ENCODE data around the gene FGF8. TPM values are rescaled to one million over a fixed set of nuclear protein-coding genes. Genes with fewer than 3 reads are reported as not detected.

Gene FGF8
- total and polyA plus RNA-seq, 2 of the 8 experiments (the other 6 are each of a cell fraction or from before 2014, with no cell fraction given): 1.1 to 3.9 TPM

- TF ChIP-seq SIRT6 (IDR thresholded peaks at IDR 0.05; ENCODE audit: low read length) (no peak), JUN (IDR thresholded peaks at IDR 0.05; ENCODE audit: low read depth, low read length) (no peak), SP1 (IDR thresholded peaks at IDR 0.05; ENCODE audit: low read depth, low read length) (no peak), GABPA (IDR thresholded peaks at IDR 0.05; ENCODE audit: borderline replicate concordance, insufficient read depth, low read length) (no peak), SP4 (IDR thresholded peaks at IDR 0.05; ENCODE audit: low read length) (0 out of 2 replicates have a peak, but pooled peaks have one; percentile 27), SIN3A (conservative IDR thresholded peaks at IDR 0.05 in 1 of 2, IDR thresholded peaks at IDR 0.05 in 1 of 2; ENCODE audit: low read depth in 1 of 2, low read length in 2 of 2) (peak in 1 of 2 experiments; percentile 57; a peak in 2 of 4 replicates), MAX (IDR thresholded peaks at IDR 0.05) (0 out of 2 replicates have a peak, but pooled peaks have one; percentile 9), BCL11A (IDR thresholded peaks at IDR 0.05; ENCODE audit: low read depth in 2 of 2, low read length in 2 of 2) (no peak), JUND (IDR thresholded peaks at IDR 0.05; ENCODE audit: low read length) (no peak), YY1 (IDR thresholded peaks at IDR 0.05; ENCODE audit: low read depth, low read length) (no peak), EP300 (IDR thresholded peaks at IDR 0.05; ENCODE audit: borderline replicate concordance in 1 of 2, low read depth in 2 of 2, low read length in 2 of 2) (no peak), CHD2 (IDR thresholded peaks at IDR 0.05; ENCODE audit: low read length) (no peak), POU5F1 (IDR thresholded peaks at IDR 0.05; ENCODE audit: low read depth, low read length) (no peak), TCF12 (IDR thresholded peaks at IDR 0.05; ENCODE audit: low read depth, low read length) (no peak), CBX8 (IDR thresholded peaks at IDR 0.05; ENCODE audit: borderline replicate concordance, low read depth, low read length) (no peak), EZH2 (IDR thresholded peaks at IDR 0.05; ENCODE audit: low read depth, low read length, severe bottlenecking) (no peak), EGR1 (IDR thresholded peaks at IDR 0.05; ENCODE audit: borderline replicate concordance, low read depth, low read length) (no peak), SP2 (IDR thresholded peaks at IDR 0.05; ENCODE audit: low read length) (no peak), BRCA1 (IDR thresholded peaks at IDR 0.05; ENCODE audit: low read depth, low read length) (no peak), TBP (IDR thresholded peaks at IDR 0.05; ENCODE audit: low read depth, low read length) (peak; percentile 20; the same call in 1 of the 2 replicates), RFX5 (IDR thresholded peaks at IDR 0.05; ENCODE audit: borderline replicate concordance, low read depth, low read length) (no peak), CHD1 (IDR thresholded peaks at IDR 0.05; ENCODE audit: low read depth, low read length) (no peak), SIX5 (IDR thresholded peaks at IDR 0.05; ENCODE audit: low read depth, low read length) (no peak), CBX5 (IDR thresholded peaks at IDR 0.05; ENCODE audit: low read depth, low read length) (no peak), CEBPB (IDR thresholded peaks at IDR 0.05; ENCODE audit: low read depth, low read length) (no peak), KDM5A (IDR thresholded peaks at IDR 0.05; ENCODE audit: low read length) (no peak)
Measured at GRCh38 chr10:101778781-101779543, 3.0 kb upstream of the FGF8 start (continued).

Measured in H1 (cell line).